NCI-H748 (cell line): ENCODE measurements around the gene MACROH2A1.

ENCODE experiments used
- DNase-seq: peaks from one replicate; lab custom pipeline; 2025; ENCODE audit not compliant: unreplicated experiment; lab: John Stamatoyannopoulos, UW

Gene MACROH2A1

GRCh38 chr5:135398855-135399793, at the start of gene MACROH2A1:
TSS of gene MACROH2A1 (minus strand) at chr5:135399231. CDS start at chr5:135389093, 10,138 bp downstream.
- peak; percentile 91 for DNase-seq

GRCh38 chr5:135448071-135448739, 49.2 kb upstream of the MACROH2A1 start:
- DNase-seq = no peak

- peak; percentile 18 for DNase-seq
Observed at GRCh38 chr5:135447298-135447929, 48.4 kb upstream of the MACROH2A1 start, which contains the start of gene DCANP1. TSS of gene DCANP1 (minus strand) at chr5:135447348. CDS start at chr5:135447108, 240 bp downstream.

GRCh38 chr5:135446615-135447014, 47.6 kb upstream of the MACROH2A1 start:
- no peak for DNase-seq

GRCh38 chr5:135446206-135446605, 47.2 kb upstream of the MACROH2A1 start:
- DNase-seq = no peak

- DNase-seq = no peak
Observed at GRCh38 chr5:135445306-135445985, 46.4 kb upstream of the MACROH2A1 start.

- no peak for DNase-seq
Observed at GRCh38 chr5:135444881-135445280, 45.9 kb upstream of the MACROH2A1 start.

- no peak for DNase-seq
Observed at GRCh38 chr5:135444360-135444759, 45.3 kb upstream of the MACROH2A1 start.

- no peak for DNase-seq
Observed at GRCh38 chr5:135443161-135443960, 44.3 kb upstream of the MACROH2A1 start.

GRCh38 chr5:135442431-135443160, 43.6 kb upstream of the MACROH2A1 start:
- DNase-seq = no peak

GRCh38 chr5:135441919-135442318, 42.9 kb upstream of the MACROH2A1 start:
- DNase-seq = no peak

- DNase-seq = no peak
Observed at GRCh38 chr5:135441350-135441831, 42.4 kb upstream of the MACROH2A1 start.

- no peak for DNase-seq
Observed at GRCh38 chr5:135440916-135441315, 41.9 kb upstream of the MACROH2A1 start.

GRCh38 chr5:135439231-135440205, 40.5 kb upstream of the MACROH2A1 start:
- DNase-seq = no peak

GRCh38 chr5:135438636-135439221, 39.7 kb upstream of the MACROH2A1 start:
- no peak for DNase-seq

GRCh38 chr5:135437796-135438560, 38.9 kb upstream of the MACROH2A1 start:
- no peak for DNase-seq

GRCh38 chr5:135437422-135437795, 38.4 kb upstream of the MACROH2A1 start:
- no peak for DNase-seq
